Brain pericyte (primary cell): ENCODE measurements around the gene SPRYD4.
"Not testable (repeated sequence)": the region's sequence is repeated elsewhere in the genome, so short reads cannot be mapped to it uniquely, and the experiment has no call there.

Experiments used
- DNase-seq: peaks from one replicate; pipeline ENCODE4 v3.0.0-alpha.2; 2012; ENCODE audit warnings: low read depth, low spot score

Gene SPRYD4

DNA sequence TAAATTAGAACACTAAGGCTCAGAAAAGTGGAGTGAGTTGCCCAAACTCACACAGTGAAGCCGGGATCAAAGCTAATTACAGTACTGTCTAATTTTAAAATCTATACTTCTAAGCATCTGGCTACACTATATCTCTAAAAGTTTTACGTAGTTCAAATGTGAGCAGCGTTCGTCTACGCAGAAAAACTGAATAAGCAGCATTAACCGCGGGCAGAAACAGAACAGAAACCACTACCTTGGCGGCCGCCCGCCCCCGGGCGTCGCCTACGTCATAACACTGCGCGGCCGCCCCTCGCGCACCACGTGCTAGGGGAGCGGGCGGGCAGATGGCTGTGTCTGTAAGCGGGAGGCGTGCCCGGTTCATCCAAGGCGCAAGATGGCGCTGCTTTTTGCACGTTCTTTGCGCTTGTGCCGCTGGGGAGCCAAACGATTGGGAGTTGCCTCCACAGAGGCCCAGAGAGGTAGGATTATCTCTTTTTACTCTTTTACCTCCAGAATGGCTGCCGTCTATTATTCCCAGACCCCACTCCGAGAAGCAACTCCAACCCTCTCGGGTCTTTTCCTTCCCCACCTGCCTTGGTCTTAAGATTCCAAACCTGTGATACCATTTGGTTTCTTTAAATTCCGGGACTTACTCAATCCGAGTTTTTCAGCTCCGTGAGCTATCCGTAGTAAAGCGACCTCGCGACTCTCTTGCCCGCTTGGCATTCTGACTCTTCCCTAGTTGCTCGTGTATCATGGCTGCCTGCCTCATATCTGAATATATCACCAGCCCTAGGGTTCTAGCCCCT, at the start of gene SPRYD4:
SPRYD4 (plus strand) TSS at position 363 of the 791 bp plus-strand sequence; CDS start at position 377, 14 bp downstream.
- peak; percentile 77 for DNase-seq

DNA sequence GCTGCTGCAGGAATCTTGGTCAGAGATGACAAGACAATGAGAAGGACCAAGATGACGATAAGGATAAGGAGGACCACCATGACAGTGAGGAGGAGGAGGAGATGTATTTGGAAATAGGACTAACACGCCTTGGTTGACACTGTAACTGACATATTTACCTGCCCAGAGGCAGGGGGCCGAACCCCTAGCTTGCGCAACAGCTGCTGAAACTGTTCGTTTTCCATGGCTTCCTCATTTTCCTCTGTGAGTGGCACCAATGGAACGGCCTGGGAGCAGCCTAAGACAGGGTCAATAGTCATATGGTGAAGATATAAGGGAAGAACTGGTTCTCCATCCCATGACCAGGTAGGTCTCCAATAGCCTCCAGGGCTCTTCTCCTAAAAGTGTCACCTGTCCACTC, 48.0 kb upstream of the SPRYD4 start:
- DNase-seq, result no peak

DNA sequence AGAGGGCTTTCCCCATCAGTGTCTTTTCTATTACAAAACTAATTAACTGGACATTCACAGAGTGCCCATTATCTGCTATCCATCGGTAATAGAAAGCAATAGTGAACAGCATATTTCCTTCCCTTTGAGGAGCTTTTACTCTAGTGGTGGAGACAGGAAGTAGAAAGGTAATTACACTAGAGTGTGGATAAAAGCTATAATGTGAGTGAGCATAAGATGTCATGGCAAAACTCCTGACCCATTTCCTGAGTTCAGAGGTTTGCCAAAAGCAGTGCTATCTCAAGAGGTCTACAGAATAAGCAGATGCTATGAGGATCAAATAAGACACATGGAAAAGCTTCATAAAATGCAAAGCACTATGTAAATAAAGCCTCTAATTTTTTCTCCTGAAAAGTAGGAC, 43.2 kb upstream of the SPRYD4 start:
- no peak for DNase-seq

DNA sequence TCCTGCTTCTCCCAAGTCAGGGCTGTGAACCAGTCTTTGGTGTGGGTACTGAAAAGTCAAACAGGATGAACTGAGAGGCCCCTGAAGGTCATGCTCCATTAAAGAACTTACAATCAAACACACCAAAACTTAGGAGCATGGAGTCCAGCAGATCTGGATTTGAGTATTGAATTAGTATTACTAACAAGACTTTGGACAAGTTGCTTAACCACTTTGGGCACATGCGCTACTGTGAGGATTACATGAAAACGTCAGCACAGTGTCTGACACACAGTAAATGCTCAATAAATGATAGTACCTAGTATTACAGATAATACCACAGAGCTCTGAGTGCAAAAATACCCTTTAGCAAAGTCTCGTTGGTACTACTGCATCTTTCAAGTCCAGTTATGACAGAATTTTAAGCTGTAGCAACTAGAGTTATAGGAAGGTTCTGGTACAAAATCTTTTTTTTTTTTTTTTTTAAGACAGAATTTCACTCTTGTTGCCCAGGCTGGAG, 42.4 kb upstream of the SPRYD4 start:
- no peak for DNase-seq

DNA sequence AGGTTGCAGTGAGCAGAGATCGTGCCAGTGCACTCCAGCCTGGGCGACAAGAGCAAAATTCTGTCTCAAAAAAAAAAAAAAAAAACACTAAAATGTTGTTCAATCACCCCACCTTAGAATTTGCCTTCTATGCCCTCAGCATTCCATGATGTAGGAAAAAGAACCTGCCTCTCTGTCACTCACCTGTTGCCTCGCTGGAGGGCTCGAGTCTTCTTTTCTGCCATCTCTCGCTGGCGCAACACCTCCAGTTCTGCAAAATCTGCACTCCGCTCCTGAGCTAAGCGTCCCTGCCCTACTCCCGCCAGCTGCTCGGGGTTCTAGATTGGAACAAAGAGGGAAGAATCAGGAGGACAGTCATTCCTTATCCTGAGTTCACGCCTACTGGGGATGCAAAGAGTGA, 37.1 kb upstream of the SPRYD4 start:
- no peak for DNase-seq

DNA sequence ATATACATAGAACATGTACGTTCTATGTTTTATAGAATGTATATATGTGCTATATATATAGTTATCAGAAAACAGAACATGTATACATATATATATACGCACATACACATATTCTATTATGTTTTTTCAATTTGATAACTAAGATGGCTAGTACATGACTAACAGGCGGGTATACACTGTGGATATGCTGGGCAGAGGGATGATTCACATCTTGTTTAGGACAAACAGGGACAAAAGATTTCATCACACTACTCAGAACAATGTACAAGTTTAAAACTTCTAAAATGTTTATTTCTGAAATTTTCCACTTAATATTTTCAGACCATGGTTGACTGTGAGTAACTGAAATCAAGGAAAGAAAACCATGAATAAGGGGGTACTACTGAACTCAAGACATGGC, 36.5 kb upstream of the SPRYD4 start:
- no peak for DNase-seq

DNA sequence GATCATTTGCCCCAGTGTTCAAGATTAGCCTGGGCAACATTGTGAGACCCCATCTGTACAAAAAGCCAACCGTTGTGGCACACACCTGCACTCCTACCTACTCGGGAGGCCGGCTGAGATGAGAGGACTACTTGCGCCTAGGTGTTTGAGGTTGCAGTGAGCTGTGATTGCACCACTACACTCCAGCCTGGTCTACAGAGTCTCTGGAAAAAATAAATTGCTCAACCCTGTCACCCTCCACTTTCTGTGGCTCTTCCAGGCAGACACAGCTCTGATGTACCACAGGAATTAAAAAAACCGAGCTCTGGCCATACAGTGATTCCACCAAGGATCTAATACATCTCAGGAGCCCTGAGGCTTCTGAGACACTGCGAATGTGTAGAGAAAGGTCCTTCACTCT, 33.5 kb upstream of the SPRYD4 start:
- no peak for DNase-seq

DNA sequence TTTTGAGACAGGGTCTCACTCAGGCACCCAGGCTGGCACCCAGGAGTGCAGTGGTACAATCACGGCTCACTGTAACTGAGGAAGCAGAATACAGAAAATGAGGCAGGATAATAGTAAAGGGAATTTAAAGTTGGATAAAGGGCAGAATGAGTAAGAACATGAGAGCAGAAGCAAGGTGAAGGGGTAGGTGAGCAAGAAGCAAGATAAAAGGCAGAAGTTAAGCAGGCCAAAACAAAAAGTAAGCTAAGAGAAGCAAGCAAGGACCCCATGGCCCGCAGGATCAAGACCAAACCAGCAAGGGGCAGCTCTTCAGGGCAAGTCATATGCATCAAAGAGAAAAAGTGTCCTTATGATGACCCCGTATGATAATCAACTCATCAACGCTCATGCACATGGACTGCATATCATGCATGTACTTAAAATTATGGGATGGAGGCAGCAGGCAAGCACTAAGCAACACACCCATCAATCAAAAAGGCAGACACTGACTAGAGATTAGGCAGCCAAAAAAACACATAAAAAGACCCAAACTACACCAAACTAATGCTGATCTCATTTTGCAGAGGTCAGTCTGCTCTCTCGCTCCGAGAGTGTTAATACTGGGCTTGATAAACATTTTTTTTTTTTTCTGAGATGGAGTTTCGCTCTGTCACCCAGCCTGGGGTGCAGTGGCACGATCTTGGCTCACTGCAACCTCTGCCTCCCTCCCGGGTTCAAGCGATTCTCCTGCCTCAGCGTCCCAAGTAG, 30.8 kb upstream of the SPRYD4 start:
- no peak for DNase-seq

DNA sequence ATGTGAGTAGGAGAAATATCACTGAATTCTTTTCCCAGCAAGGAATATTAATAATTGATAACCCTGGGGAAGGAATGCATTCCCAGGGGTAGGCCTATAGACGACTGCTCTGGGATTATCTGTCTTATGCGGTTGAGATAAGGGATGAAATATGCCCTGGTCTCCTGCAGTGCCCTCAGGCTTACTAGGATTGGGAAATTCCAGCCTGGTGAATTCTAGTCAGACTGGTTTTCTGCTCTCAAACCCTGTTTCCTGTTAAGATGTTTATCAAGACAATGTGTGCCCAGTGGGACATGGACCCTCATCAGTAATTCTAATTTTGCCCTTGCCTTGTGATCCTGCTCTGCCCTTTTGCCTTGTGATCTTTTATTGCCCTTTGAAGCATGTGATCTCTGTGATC, 25.2 kb upstream of the SPRYD4 start:
- not testable (repeated sequence) for DNase-seq

DNA sequence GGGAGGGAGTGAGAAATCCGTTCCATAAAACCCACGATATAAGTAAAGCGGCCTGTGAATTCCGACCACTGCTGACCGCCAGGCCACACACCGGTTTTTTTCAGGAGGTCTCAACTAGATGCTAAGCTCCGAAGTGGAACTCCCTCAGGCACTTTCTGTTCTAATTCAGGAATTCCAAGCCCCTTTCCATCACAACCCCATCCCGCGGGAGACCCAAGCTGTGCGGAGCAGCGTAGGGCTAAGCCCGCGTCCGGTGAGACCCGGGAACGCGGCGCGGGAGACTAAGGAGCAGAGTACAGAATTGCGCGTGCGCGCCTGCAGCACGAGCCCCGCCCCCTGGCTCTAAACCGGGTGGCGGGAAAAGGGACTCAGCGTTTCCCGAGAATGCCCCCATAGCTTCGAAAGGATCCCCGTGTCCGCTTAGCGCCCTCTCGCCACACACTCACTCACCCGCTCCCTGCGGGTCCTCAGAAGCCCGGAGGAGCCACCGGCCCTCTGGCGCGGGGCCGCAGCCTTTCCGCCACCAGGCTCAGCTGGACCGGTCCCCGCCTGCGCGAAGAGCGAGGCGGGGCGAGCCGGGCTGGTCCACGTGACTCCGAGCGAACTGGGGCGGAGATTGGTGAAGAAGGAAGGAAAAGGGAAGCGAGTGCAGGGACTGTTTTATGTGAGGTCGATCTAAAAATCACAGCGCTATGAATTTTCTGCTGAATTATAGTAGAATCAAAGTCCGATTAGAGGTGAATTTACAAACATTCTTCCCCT, 19.3 kb upstream of the SPRYD4 start, which contains the start of gene TIMELESS:
TIMELESS (minus strand) TSS at position 567 of the 762 bp plus-strand sequence. CDS start 15,256 bp downstream, outside the sequence.
- DNase-seq, result peak; percentile 70

DNA sequence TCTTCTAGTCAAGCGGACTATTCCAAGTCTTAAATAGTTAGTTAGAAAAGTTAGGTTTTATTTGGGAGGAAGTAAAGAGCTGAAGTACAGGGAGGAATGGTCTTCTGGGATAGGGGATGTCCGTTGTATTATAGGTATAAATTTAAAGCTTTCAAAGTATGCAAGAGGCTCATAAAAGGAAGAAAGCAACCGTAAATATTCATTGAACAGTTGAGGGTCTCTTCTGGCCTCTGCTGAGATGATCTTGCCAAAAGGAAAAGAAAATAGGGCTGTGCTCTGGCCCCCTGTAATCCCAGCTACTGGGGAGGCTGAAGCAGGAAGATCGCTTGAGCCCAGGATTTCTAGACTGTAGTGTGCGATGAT, 18.8 kb upstream of the SPRYD4 start:
- DNase-seq, result no peak

DNA sequence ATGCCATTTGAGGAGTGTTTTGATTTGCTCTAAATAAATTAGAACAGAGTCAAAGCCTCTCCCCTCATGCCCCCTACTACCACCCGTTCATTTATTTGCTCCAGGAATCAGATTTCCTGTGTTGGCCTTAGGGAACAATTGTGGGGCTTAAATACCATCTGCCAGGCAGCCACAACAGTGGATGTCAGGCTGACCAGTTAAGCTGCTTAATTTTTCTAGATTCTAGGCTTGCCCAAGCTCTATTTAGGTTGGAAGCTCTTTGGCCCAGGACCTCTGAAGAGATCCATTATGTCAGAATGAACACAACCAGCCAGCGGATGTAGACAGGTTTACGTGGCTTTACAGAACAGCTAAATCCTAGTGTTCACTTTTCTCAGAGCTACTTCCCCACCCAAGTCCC, 18.1 kb upstream of the SPRYD4 start:
- no peak for DNase-seq

DNA sequence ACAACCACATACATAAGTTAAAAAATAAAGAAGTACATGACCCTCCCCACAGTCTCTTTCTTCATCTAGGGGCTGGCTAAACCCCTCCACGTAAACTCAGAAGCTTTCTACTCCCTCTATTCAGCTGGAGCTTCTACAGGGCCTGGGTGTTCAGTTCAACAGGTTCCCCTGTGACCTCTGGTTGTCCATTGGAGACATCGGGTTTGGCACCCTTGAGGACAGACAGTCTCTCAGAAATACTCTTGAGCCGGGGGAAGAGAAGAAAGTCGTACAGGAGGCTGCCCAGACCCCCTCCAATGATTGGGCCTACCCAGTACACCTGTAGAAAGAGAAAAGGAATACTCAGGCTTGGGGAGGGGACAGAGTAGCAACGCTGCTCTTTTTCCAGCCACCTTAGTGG, 17.2 kb upstream of the SPRYD4 start:
- DNase-seq, result no peak

DNA sequence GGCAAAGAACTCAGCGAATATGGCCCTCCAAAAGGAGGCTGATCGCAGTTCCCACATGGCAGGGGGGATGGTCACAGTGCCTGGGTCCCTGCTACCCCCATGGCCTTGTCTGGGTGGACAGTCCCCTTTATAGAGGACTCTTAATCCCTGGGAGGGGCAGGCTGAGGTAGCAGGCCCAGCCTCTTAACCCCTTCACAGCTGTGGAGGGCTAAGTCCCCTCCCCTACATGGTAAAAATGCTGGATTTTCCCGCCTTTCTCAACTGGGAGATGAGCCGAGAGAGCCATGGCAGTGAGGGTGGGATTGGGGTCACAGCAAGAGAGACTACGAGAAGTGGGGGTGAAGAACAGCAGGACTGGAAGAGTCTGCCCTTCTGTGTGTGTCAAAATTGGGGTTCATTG, 13.8 kb upstream of the SPRYD4 start, which contains the start of gene MIP:
MIP (minus strand) TSS at position 101 of the 400 bp plus-strand sequence; CDS start at position 57, 44 bp downstream.
- no peak for DNase-seq

DNA sequence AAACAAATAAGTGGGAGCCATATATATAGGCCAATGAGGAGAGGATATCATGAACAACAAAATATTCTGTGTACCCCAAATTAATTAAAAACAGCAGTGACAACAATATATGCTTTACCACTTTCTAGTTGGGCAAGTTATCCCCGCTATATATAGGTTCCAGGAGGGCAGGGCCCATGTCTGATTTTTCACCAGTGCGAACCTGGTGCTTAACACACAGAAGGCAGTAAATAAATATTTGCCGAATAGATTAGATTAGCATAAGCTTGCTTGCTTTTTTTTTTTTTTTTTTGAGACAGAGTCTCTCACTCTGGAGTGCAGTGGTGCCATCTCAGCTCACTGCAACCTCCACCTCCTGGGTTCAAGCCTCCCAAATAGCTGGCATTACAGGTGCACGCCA, 10.6 kb upstream of the SPRYD4 start:
- no peak for DNase-seq

DNA sequence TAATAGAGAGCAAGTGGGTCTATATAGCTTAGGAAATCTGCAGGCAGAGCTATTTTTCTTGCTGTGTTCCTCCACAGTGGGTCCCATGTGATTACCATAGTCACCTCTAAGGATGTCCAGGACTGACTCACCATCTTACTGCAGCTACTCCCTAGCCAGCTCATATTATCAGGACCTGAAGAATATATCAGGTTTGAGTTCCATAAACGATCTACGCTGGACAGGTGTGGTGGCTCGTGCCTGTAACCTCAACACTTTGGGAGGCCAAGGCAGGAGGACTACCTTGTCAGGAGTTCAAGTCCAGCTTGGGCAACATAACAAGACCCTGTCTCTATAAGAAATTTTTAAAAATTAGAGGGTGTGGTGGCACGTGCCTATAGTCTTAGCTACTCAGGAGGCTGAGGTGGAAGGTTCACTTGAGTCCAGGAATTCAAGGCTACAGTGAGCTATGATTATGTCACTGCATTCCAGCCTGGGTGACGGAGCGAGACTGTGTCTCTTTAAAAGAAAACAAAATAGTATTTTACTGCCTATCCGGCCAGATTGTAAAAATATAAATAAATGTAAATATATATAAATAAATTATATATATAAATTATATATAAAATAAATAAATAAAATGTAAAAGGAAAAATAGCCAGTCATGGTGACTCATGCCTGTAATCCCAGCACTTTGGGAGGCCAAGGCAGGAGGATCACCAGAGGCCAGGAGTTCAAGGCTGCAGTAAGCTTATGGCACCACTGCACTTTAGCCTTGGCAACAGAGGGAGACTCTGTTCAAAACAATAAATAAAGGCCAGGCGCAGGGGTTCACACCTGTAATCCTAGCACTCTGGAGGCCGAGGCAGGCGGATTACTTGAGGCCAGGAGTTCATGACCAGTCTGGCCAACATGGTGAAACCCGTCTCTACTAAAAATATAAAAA, 6.9 kb upstream of the SPRYD4 start:
- no peak for DNase-seq

DNA sequence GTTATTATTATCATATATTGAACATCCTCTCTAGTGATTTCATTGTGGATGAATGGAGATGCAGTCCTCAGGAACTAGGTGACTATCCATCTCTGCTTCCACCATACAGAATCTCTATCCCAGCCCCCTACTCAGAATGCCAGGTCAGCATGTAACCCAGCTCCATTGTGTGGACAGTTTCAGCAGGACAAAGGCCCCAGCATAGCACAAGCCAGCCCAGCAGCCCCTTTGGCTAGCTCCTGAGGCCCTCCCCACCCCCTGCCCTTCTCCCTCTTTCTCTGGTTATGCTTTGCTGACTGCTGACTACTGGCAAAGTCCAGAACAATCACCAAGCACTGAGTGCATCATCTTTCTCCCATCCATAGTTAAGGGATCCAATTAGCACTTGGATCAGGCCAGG, 5.8 kb upstream of the SPRYD4 start:
- DNase-seq, result no peak

DNA sequence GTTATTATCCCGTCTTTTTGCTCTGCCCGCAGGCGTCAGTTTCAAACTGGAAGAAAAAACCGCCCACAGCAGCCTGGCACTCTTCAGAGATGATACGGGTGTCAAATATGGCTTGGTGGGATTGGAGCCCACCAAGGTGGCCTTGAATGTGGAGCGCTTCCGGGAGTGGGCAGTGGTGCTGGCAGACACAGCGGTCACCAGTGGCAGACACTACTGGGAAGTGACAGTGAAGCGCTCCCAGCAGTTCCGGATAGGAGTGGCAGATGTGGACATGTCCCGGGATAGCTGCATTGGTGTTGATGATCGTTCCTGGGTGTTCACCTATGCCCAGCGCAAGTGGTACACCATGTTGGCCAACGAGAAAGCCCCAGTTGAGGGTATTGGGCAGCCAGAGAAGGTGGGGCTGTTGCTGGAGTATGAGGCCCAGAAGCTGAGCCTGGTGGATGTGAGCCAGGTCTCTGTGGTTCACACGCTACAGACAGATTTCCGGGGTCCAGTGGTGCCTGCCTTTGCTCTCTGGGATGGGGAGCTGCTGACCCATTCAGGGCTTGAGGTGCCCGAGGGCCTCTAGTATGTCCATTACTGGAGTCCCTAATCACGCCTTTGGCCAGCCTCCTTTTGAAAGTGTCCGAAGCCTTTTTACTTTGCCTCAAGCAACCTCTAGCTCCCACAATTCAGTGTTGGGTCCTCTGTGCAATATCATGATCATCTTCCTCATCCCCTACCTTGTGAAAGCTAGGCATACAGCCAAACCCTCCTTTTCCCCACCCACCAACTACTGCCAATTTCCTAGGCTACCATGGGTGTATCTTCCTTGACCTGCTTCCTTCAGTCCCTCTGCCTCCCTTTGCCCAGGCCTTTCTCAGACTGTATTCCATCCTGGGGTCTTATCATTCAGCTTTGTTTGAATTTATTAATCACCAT, 891 bp downstream of the SPRYD4 start:
- no peak for DNase-seq

DNA sequence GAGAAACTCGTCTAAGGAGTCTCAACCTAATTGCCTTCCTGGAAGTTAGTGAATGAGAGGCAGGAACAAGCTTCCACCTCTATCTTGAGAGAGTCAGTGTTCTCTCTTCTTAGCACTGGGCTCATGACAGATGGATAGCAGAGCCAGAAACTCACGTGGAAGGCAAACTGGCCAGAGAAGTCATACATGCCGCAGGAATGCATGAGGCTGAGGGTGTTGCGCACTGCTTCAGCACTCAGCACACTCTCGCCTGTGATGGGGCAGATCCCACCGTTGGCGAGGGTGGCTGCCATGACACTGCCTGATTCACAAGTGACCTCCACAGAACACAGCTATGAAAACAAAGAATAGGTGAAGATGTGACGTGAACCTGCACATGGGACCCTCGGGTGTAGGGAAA, 6.0 kb downstream of the SPRYD4 start:
- no peak for DNase-seq

DNA sequence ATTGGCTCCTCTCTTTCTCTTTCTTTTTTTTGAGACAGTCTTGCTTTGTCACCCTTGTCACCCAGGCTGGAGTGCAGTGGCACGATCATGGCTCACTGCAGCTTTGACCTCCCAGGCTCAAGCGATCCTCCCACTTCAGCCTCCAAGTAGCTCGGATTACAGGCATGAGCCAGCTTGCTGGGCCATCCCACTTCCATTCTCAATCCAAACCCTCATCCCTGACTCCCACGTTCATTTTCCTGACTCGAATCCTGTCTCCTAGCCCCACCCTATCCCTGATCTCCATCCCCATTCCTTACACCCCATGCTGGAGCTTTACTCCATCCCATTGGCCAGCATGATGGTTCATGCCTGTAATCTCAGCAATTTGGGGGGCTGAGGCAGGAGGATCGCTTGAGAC, 7.8 kb downstream of the SPRYD4 start:
- no peak for DNase-seq
